GM23338 (cell line): Measurements from ENCODE around the gene IL1B. TPM values are rescaled to one million over a fixed set of nuclear protein-coding genes. Genes with fewer than 3 reads are reported as not detected.
A peak's percentile ranks its signal among the peaks of the same experiment; 100 is the strongest.

Experiments used
- ATAC-seq: fragments of 200-7000 bp; cut with Tn5 transposase; 3 replicates; pipeline ENCODE4 v1.9.1; 2020
- DNase-seq: peaks from one replicate; pipeline ENCODE4 v3.0.0-alpha.2; 2015; ENCODE audit warnings: low spot score
- H2AFZ ChIP-seq: fragments of 200-600 bp; sonication (generic); 2 replicates; pipeline ENCODE4 v1.8.0; 2016; ENCODE audit warnings: antibody characterized with exemption, mild to moderate bottlenecking, moderate library complexity
- H3F3A ChIP-seq: fragments of 200-600 bp; sonication (generic); replicated peaks from 2 replicates; pipeline ENCODE4 v1.8.0; 2017; ENCODE audit warnings: antibody characterized with exemption, mixed run types, low read depth
- H3K27ac ChIP-seq: fragments of 200-600 bp; sonication (generic); 2 replicates; pipeline ENCODE4 v1.6.1; 2016; ENCODE audit warnings: low read depth
- H3K27me3 ChIP-seq: fragments of 200-600 bp; sonication (generic); 2 replicates; pipeline ENCODE4 v1.8.0; 2016; ENCODE audit warnings: mild to moderate bottlenecking, mixed run types, moderate library complexity; ENCODE audit not compliant: insufficient read depth
- H3K36me3 ChIP-seq: fragments of 200-600 bp; sonication (generic); 2 replicates; pipeline ENCODE4 v1.8.0; 2016; ENCODE audit warnings: mild to moderate bottlenecking; ENCODE audit not compliant: insufficient read depth
- H3K4me1 ChIP-seq: fragments of 200-600 bp; sonication (generic); 2 replicates; pipeline ENCODE4 v1.8.0; 2016; ENCODE audit warnings: mild to moderate bottlenecking, moderate library complexity; ENCODE audit not compliant: insufficient read depth
- H3K4me2 ChIP-seq: fragments of 200-600 bp; sonication (generic); 2 replicates; pipeline ENCODE4 v1.7.1; 2017; ENCODE audit warnings: mixed run types
- H3K4me3 ChIP-seq: fragments of 200-600 bp; sonication (generic); 2 replicates; pipeline ENCODE4 v1.6.1; 2016; ENCODE audit warnings: mixed run types
- H3K79me2 ChIP-seq: fragments of 200-600 bp; sonication (generic); replicated peaks from 2 replicates; pipeline ENCODE4 v1.8.0; 2017; ENCODE audit warnings: mild to moderate bottlenecking; ENCODE audit not compliant: insufficient read depth
- H3K9me2 ChIP-seq: fragments of 200-600 bp; sonication (generic); 2 replicates; pipeline ENCODE4 v1.8.0; 2017; ENCODE audit not compliant: insufficient read depth
- H4K20me1 ChIP-seq: fragments of 200-600 bp; sonication (generic); replicated peaks from 2 replicates; pipeline ENCODE4 v1.8.0; 2017; ENCODE audit warnings: mild to moderate bottlenecking; ENCODE audit not compliant: insufficient read depth
- H3K27ac Mint-ChIP-seq: 2 replicates; pipeline ENCODE4 v1.8.0; 2020; ENCODE audit warnings: inconsistent platforms, mild to moderate bottlenecking, moderate library complexity, mixed read lengths
- H3K27me3 Mint-ChIP-seq: 3 replicates; pipeline ENCODE4 v1.8.0; 2022; ENCODE audit warnings: low read depth, mild to moderate bottlenecking, moderate library complexity, mixed read lengths, inconsistent platforms; ENCODE audit not compliant: insufficient read depth, poor library complexity
- H3K36me3 Mint-ChIP-seq: 3 replicates; pipeline ENCODE4 v1.8.0; 2021; ENCODE audit warnings: low read depth, mild to moderate bottlenecking, inconsistent platforms, moderate library complexity, mixed read lengths
- H3K4me1 Mint-ChIP-seq: 3 replicates; pipeline ENCODE4 v1.8.0; 2020; ENCODE audit warnings: mild to moderate bottlenecking, inconsistent platforms, mixed read lengths
- H3K4me3 Mint-ChIP-seq: 3 replicates; pipeline ENCODE4 v1.8.0; 2021; ENCODE audit warnings: moderate library complexity, mild to moderate bottlenecking, inconsistent platforms, mixed read lengths
- H3K9me3 Mint-ChIP-seq: 3 replicates; pipeline ENCODE4 v1.8.0; 2020; ENCODE audit warnings: moderate library complexity, mild to moderate bottlenecking, inconsistent platforms, mixed read lengths
- CREB1 ChIP-seq: fragments of 250-450 bp; sonication (Bioruptor Pico); IDR thresholded peaks from 2 replicates; pipeline ENCODE4 v1.5.0; 2020; ENCODE audit warnings: low read depth, mild to moderate bottlenecking, moderate library complexity
- EZH2 ChIP-seq: fragments of 200-600 bp; sonication (generic); IDR thresholded peaks from one replicate; pipeline ENCODE4 v1.8.0; 2017; ENCODE audit warnings: antibody characterized with exemption, mild to moderate bottlenecking, low read depth; ENCODE audit not compliant: unreplicated experiment
- EZH2phosphoT487 ChIP-seq: fragments of 200-600 bp; sonication (generic); IDR thresholded peaks from one replicate; pipeline ENCODE4 v1.8.1; 2018; ENCODE audit warnings: antibody characterized with exemption; ENCODE audit not compliant: unreplicated experiment
- JUNB ChIP-seq: IDR thresholded peaks from one replicate; pipeline ENCODE4 v1.6.1; 2016; ENCODE audit warnings: antibody characterized with exemption; ENCODE audit not compliant: unreplicated experiment
- NANOG ChIP-seq: IDR thresholded peaks from 2 replicates; pipeline ENCODE4 v1.6.1; 2016; ENCODE audit warnings: antibody characterized with exemption, borderline replicate concordance
- POLR2AphosphoS5 ChIP-seq: IDR thresholded peaks from 2 replicates; pipeline ENCODE4 v1.6.1; 2016; ENCODE audit warnings: antibody characterized with exemption, low read depth
- STAT1 ChIP-seq: IDR thresholded peaks from one replicate; pipeline ENCODE4 v1.6.1; 2016; ENCODE audit warnings: antibody characterized with exemption; ENCODE audit not compliant: unreplicated experiment
- ZNF114 ChIP-seq: fragments of 250-450 bp; sonication (Bioruptor Pico); IDR thresholded peaks from 2 replicates; pipeline ENCODE4 v1.5.0; 2020; ENCODE audit warnings: mild to moderate bottlenecking, moderate library complexity
- ZNF331 ChIP-seq: fragments of 250-450 bp; sonication (Bioruptor Pico); IDR thresholded peaks from 2 replicates; pipeline ENCODE4 v1.5.0; 2020; ENCODE audit warnings: low read depth, mild to moderate bottlenecking, moderate library complexity
- polyA plus RNA-seq: library from polyadenylated mRNA; unstranded; fragments of >200 nt; fragmentation: Nextera tagmentation; extraction: Ambion mirVana; gene quantifications from 2 replicates; pipeline ENCODE4 v1.2.1, GENCODE V29; 2016
- total RNA-seq: library from RNA; depleted of rRNA; stranded (reverse); fragments of >200 nt; shearing (Covaris generic); gene quantifications from 2 replicates; pipeline ENCODE4 v1.2.3, GENCODE V29; 2014
- TF ChIP-seq, protein P1 (sequence below): IDR thresholded peaks from 2 replicates; pipeline ENCODE4 v1.6.1; 2016; ENCODE audit warnings: antibody characterized with exemption
- TF ChIP-seq, protein P2 (sequence below): IDR thresholded peaks from one replicate; pipeline ENCODE4 v1.6.1; 2018; ENCODE audit warnings: antibody characterized with exemption; ENCODE audit not compliant: unreplicated experiment
- TF ChIP-seq, protein P3 (sequence below): fragments of 250-450 bp; sonication (Bioruptor Pico); IDR thresholded peaks from 2 replicates; pipeline ENCODE4 v1.5.0; 2020; ENCODE audit warnings: mild to moderate bottlenecking, moderate library complexity
- TF ChIP-seq, protein P4 (sequence below), 2 experiments: fragments of 200-600 bp in 1 of 2; sonication (generic) in 1 of 2; conservative IDR thresholded peaks; 2 replicates each; pipeline versions ENCODE4 v1.5.1 to v1.6.1; 2016 to 2017; ENCODE audit warnings: antibody characterized with exemption in 2 of 2, low read depth in 2 of 2, mild to moderate bottlenecking in 2 of 2, moderate library complexity in 1 of 2

Gene IL1B
- total and polyA plus RNA-seq, 2 experiments from 2014 or later, result not detected

DNA sequence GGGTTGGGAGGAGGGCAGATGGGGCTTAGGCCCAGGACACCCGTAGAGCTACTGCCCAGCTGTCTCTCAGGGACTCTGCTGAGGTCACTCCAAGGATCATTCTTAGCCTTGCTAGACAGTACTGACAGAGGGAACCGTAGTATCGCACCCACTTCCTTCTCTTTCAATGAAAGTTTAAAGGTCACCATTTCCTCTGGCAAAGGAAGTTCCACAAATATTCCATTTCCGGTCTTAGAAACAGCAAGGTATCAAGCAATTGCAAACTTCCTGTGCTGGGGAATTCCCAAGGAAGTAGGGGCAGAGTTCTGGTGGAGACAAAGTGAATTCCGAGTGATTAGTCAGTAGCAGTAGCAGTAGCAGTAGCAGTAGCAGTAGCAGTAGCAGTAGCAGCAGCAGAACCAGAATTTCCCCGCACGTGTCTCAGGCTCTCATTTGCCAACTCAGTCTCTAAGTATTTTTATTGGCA is 24.7 kb downstream of the IL1B start:
- Histone ChIP-seq H3K4me3 (no peak overlapping the region), H2AFZ (peak overlapping the region; percentile 67; the same call in 1 of the 2 replicates), H3K36me3 (no peaks in the 10 kb centered on the region), H3K27ac (no peak overlapping the region), H3K9me2 (no peaks in the 10 kb centered on the region; the same call in none of the 2 replicates), H3F3A (no peaks in the 10 kb centered on the region), H4K20me1 (no peaks in the 10 kb centered on the region), H3K4me1 (peaks cover 22% of the 10 kb centered on the region), H3K79me2 (no peaks in the 10 kb centered on the region), H3K4me2 (peak overlapping the region; percentile 11; the same call in 1 of the 2 replicates), H3K27me3 (no peaks in the 10 kb centered on the region)
- no peaks in the 10 kb centered on the region for H3K9me3 Mint-ChIP-seq
- H3K36me3 Mint-ChIP-seq, result no peaks in the 10 kb centered on the region
- no peak for DNase-seq
- H3K4me3 Mint-ChIP-seq, result no peak overlapping the region
- H3K27ac Mint-ChIP-seq, result no peak overlapping the region
- H3K27me3 Mint-ChIP-seq, result peaks cover 4% of the 10 kb centered on the region
- no peak for TF ChIP-seq EZH2phosphoT487
- TF ChIP-seq, protein P1, sequence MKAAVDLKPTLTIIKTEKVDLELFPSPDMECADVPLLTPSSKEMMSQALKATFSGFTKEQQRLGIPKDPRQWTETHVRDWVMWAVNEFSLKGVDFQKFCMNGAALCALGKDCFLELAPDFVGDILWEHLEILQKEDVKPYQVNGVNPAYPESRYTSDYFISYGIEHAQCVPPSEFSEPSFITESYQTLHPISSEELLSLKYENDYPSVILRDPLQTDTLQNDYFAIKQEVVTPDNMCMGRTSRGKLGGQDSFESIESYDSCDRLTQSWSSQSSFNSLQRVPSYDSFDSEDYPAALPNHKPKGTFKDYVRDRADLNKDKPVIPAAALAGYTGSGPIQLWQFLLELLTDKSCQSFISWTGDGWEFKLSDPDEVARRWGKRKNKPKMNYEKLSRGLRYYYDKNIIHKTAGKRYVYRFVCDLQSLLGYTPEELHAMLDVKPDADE, result no peak
- TF ChIP-seq, protein P2, sequence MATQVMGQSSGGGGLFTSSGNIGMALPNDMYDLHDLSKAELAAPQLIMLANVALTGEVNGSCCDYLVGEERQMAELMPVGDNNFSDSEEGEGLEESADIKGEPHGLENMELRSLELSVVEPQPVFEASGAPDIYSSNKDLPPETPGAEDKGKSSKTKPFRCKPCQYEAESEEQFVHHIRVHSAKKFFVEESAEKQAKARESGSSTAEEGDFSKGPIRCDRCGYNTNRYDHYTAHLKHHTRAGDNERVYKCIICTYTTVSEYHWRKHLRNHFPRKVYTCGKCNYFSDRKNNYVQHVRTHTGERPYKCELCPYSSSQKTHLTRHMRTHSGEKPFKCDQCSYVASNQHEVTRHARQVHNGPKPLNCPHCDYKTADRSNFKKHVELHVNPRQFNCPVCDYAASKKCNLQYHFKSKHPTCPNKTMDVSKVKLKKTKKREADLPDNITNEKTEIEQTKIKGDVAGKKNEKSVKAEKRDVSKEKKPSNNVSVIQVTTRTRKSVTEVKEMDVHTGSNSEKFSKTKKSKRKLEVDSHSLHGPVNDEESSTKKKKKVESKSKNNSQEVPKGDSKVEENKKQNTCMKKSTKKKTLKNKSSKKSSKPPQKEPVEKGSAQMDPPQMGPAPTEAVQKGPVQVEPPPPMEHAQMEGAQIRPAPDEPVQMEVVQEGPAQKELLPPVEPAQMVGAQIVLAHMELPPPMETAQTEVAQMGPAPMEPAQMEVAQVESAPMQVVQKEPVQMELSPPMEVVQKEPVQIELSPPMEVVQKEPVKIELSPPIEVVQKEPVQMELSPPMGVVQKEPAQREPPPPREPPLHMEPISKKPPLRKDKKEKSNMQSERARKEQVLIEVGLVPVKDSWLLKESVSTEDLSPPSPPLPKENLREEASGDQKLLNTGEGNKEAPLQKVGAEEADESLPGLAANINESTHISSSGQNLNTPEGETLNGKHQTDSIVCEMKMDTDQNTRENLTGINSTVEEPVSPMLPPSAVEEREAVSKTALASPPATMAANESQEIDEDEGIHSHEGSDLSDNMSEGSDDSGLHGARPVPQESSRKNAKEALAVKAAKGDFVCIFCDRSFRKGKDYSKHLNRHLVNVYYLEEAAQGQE, result no peak
- no peak for TF ChIP-seq POLR2AphosphoS5
- TF ChIP-seq, protein P3, sequence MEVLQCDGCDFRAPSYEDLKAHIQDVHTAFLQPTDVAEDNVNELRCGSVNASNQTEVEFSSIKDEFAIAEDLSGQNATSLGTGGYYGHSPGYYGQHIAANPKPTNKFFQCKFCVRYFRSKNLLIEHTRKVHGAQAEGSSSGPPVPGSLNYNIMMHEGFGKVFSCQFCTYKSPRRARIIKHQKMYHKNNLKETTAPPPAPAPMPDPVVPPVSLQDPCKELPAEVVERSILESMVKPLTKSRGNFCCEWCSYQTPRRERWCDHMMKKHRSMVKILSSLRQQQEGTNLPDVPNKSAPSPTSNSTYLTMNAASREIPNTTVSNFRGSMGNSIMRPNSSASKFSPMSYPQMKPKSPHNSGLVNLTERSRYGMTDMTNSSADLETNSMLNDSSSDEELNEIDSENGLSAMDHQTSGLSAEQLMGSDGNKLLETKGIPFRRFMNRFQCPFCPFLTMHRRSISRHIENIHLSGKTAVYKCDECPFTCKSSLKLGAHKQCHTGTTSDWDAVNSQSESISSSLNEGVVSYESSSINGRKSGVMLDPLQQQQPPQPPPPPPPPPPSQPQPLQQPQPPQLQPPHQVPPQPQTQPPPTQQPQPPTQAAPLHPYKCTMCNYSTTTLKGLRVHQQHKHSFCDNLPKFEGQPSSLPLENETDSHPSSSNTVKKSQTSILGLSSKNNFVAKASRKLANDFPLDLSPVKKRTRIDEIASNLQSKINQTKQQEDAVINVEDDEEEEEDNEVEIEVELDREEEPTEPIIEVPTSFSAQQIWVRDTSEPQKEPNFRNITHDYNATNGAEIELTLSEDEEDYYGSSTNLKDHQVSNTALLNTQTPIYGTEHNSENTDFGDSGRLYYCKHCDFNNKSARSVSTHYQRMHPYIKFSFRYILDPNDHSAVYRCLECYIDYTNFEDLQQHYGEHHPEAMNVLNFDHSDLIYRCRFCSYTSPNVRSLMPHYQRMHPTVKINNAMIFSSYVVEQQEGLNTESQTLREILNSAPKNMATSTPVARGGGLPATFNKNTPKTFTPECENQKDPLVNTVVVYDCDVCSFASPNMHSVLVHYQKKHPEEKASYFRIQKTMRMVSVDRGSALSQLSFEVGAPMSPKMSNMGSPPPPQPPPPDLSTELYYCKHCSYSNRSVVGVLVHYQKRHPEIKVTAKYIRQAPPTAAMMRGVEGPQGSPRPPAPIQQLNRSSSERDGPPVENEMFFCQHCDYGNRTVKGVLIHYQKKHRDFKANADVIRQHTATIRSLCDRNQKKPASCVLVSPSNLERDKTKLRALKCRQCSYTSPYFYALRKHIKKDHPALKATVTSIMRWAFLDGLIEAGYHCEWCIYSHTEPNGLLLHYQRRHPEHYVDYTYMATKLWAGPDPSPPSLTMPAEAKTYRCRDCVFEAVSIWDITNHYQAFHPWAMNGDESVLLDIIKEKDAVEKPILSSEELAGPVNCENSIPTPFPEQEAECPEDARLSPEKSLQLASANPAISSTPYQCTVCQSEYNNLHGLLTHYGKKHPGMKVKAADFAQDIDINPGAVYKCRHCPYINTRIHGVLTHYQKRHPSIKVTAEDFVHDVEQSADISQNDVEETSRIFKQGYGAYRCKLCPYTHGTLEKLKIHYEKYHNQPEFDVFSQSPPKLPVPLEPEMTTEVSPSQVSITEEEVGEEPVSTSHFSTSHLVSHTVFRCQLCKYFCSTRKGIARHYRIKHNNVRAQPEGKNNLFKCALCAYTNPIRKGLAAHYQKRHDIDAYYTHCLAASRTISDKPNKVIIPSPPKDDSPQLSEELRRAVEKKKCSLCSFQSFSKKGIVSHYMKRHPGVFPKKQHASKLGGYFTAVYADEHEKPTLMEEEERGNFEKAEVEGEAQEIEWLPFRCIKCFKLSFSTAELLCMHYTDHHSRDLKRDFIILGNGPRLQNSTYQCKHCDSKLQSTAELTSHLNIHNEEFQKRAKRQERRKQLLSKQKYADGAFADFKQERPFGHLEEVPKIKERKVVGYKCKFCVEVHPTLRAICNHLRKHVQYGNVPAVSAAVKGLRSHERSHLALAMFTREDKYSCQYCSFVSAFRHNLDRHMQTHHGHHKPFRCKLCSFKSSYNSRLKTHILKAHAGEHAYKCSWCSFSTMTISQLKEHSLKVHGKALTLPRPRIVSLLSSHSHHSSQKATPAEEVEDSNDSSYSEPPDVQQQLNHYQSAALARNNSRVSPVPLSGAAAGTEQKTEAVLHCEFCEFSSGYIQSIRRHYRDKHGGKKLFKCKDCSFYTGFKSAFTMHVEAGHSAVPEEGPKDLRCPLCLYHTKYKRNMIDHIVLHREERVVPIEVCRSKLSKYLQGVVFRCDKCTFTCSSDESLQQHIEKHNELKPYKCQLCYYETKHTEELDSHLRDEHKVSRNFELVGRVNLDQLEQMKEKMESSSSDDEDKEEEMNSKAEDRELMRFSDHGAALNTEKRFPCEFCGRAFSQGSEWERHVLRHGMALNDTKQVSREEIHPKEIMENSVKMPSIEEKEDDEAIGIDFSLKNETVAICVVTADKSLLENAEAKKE (CRISPR knock-in tag), result no peak
- no peak for TF ChIP-seq ZNF331 (CRISPR knock-in tag)
- TF ChIP-seq ZNF114 (CRISPR knock-in tag), result no peak
- no peak for TF ChIP-seq JUNB
- TF ChIP-seq, protein P4, sequence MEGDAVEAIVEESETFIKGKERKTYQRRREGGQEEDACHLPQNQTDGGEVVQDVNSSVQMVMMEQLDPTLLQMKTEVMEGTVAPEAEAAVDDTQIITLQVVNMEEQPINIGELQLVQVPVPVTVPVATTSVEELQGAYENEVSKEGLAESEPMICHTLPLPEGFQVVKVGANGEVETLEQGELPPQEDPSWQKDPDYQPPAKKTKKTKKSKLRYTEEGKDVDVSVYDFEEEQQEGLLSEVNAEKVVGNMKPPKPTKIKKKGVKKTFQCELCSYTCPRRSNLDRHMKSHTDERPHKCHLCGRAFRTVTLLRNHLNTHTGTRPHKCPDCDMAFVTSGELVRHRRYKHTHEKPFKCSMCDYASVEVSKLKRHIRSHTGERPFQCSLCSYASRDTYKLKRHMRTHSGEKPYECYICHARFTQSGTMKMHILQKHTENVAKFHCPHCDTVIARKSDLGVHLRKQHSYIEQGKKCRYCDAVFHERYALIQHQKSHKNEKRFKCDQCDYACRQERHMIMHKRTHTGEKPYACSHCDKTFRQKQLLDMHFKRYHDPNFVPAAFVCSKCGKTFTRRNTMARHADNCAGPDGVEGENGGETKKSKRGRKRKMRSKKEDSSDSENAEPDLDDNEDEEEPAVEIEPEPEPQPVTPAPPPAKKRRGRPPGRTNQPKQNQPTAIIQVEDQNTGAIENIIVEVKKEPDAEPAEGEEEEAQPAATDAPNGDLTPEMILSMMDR (conservative IDR thresholded peaks at IDR 0.05; ENCODE audit: low read depth in 2 of 2), result no peak
- TF ChIP-seq NANOG, result no peak
- no peak for TF ChIP-seq EZH2
- no peak for TF ChIP-seq STAT1
- TF ChIP-seq CREB1 (CRISPR knock-in tag), result no peak
- H3K4me1 Mint-ChIP-seq, result peaks cover 35% of the 10 kb centered on the region
- ATAC-seq, result no peak
